Hepatic stellate cell (primary cell): ENCODE results near the gene SF3B2.
"Not testable (repeated sequence)": the region's sequence is repeated elsewhere in the genome, so short reads cannot be mapped to it uniquely, and the experiment has no call there.

ENCODE experiments used
- DNase-seq: peaks from one replicate; pipeline ENCODE4 v3.0.0; 2011; ENCODE audit warnings: low spot score

The SF3B2 gene

GRCh38 chr11:66051766-66052663 is at the start of gene SF3B2:
TSS of gene SF3B2 (plus strand) at chr11:66052364. CDS start at chr11:66052385, 21 bp downstream.
- peak; percentile 98 for DNase-seq

GRCh38 chr11:66002648-66003225 is 49.4 kb upstream of the SF3B2 start:
- no peak for DNase-seq

GRCh38 chr11:66003291-66003690 is 48.9 kb upstream of the SF3B2 start:
- DNase-seq, result no peak

GRCh38 chr11:66004186-66004585 is 48.0 kb upstream of the SF3B2 start:
- DNase-seq, result no peak

GRCh38 chr11:66006134-66006890 is 45.9 kb upstream of the SF3B2 start:
- no peak for DNase-seq

- DNase-seq, result no peak
Observed at GRCh38 chr11:66006891-66007176, 45.3 kb upstream of the SF3B2 start.

- no peak for DNase-seq
Observed at GRCh38 chr11:66007201-66007634, 44.9 kb upstream of the SF3B2 start.

- no peak for DNase-seq
Observed at GRCh38 chr11:66008095-66008467, 44.1 kb upstream of the SF3B2 start.

GRCh38 chr11:66008468-66009101 is 43.6 kb upstream of the SF3B2 start:
- DNase-seq, result no peak

- not testable (repeated sequence) for DNase-seq
Observed at GRCh38 chr11:66010036-66010435, 42.1 kb upstream of the SF3B2 start.

GRCh38 chr11:66011239-66011784 is 40.9 kb upstream of the SF3B2 start:
- DNase-seq, result peak; percentile 65

GRCh38 chr11:66011785-66012303 is 40.3 kb upstream of the SF3B2 start, which contains the start of gene CST6:
TSS of gene CST6 (plus strand) at chr11:66012008. CDS start at chr11:66012045, 37 bp downstream.
- no peak for DNase-seq

- DNase-seq, result no peak
Observed at GRCh38 chr11:66012371-66012945, 39.7 kb upstream of the SF3B2 start.

- no peak for DNase-seq
Observed at GRCh38 chr11:66012946-66013761, 39.0 kb upstream of the SF3B2 start.

- DNase-seq, result no peak
Observed at GRCh38 chr11:66013762-66014100, 38.4 kb upstream of the SF3B2 start.

- DNase-seq, result no peak
Observed at GRCh38 chr11:66014804-66015453, 37.2 kb upstream of the SF3B2 start.

GRCh38 chr11:66015454-66015881 is 36.7 kb upstream of the SF3B2 start:
- DNase-seq, result peak; percentile 69

GRCh38 chr11:66015936-66016792 is 36.0 kb upstream of the SF3B2 start:
- DNase-seq, result no peak

- DNase-seq, result no peak
Observed at GRCh38 chr11:66016793-66017177, 35.4 kb upstream of the SF3B2 start.
